Measurements from ENCODE around the gene MCOLN3. TPM values are rescaled to one million over a fixed set of nuclear protein-coding genes. Genes with fewer than 3 reads are reported as not detected.

Gene MCOLN3
- total and polyA plus RNA-seq, 2 experiments from 2014 or later = 3.5 to 4.4 TPM

- Histone ChIP-seq H3K4me3 (no peak overlapping the region), H2AFZ (no peak overlapping the region), H3K27me3 (ENCODE audit: insufficient read depth) (no peaks in the 10 kb centered on the region), H3K79me2 (replicated peaks; ENCODE audit: insufficient read depth) (no peaks in the 10 kb centered on the region), H3F3A (replicated peaks; ENCODE audit: low read depth) (no peaks in the 10 kb centered on the region), H3K4me1 (ENCODE audit: insufficient read depth) (no peaks in the 10 kb centered on the region), H3K4me2 (no peak overlapping the region), H4K20me1 (replicated peaks; ENCODE audit: insufficient read depth) (no peaks in the 10 kb centered on the region; the same call in 1 of the 2 replicates), H3K36me3 (ENCODE audit: insufficient read depth) (no peaks in the 10 kb centered on the region), H3K27ac (ENCODE audit: low read depth) (no peak overlapping the region), H3K9me2 (ENCODE audit: insufficient read depth) (no peaks in the 10 kb centered on the region)
- DNase-seq (ENCODE audit: low spot score) (no peak), ATAC-seq (no peak)
- H3K9me3 Mint-ChIP-seq = no peaks in the 10 kb centered on the region
- H3K36me3 Mint-ChIP-seq (ENCODE audit: low read depth) = no peaks in the 10 kb centered on the region
- no peak overlapping the region for H3K4me3 Mint-ChIP-seq
- peaks cover 2% of the 10 kb centered on the region for H3K27me3 Mint-ChIP-seq (ENCODE audit: insufficient read depth, low read depth, poor library complexity)
- H3K4me1 Mint-ChIP-seq = peaks cover 4% of the 10 kb centered on the region; the same call in 1 of the 3 replicates
- TF ChIP-seq JUNB (IDR thresholded peaks at IDR 0.05; ENCODE audit: unreplicated experiment) = no peak
- no peak overlapping the region for H3K27ac Mint-ChIP-seq
These were observed 76.3 kb downstream of the MCOLN3 start for GRCh38 chr1:84971957-84972356.

- Histone ChIP-seq H3K4me2 (no peak overlapping the region), H4K20me1 (replicated peaks; ENCODE audit: insufficient read depth) (no peaks in the 10 kb centered on the region; the same call in 1 of the 2 replicates), H3K79me2 (replicated peaks; ENCODE audit: insufficient read depth) (no peaks in the 10 kb centered on the region), H2AFZ (no peak overlapping the region), H3F3A (replicated peaks; ENCODE audit: low read depth) (no peaks in the 10 kb centered on the region), H3K4me3 (no peak overlapping the region), H3K4me1 (ENCODE audit: insufficient read depth) (no peaks in the 10 kb centered on the region), H3K36me3 (ENCODE audit: insufficient read depth) (no peaks in the 10 kb centered on the region), H3K9me2 (ENCODE audit: insufficient read depth) (no peaks in the 10 kb centered on the region), H3K27me3 (ENCODE audit: insufficient read depth) (no peaks in the 10 kb centered on the region), H3K27ac (ENCODE audit: low read depth) (no peak overlapping the region)
- DNase-seq (ENCODE audit: low spot score) = no peak
- peaks cover 5% of the 10 kb centered on the region; the same call in 2 of the 3 replicates for H3K36me3 Mint-ChIP-seq (ENCODE audit: low read depth)
- no peak for TF ChIP-seq EZH2 (IDR thresholded peaks at IDR 0.05; ENCODE audit: low read depth, unreplicated experiment)
- H3K27me3 Mint-ChIP-seq (ENCODE audit: insufficient read depth, low read depth, poor library complexity) = peaks cover 2% of the 10 kb centered on the region
- H3K4me3 Mint-ChIP-seq = no peak overlapping the region
- H3K9me3 Mint-ChIP-seq = peaks cover 4% of the 10 kb centered on the region; the same call in 2 of the 3 replicates
- H3K27ac Mint-ChIP-seq = no peak overlapping the region
- ATAC-seq = no peak
- peaks cover 4% of the 10 kb centered on the region; the same call in 1 of the 3 replicates for H3K4me1 Mint-ChIP-seq
These were observed 78.6 kb downstream of the MCOLN3 start for GRCh38 chr1:84969489-84970250.

GRCh38 chr1:84968865-84969264, 79.4 kb downstream of the MCOLN3 start:
- Histone ChIP-seq H3K4me3 (no peak overlapping the region), H3K4me1 (ENCODE audit: insufficient read depth) (no peaks in the 10 kb centered on the region), H3K9me2 (ENCODE audit: insufficient read depth) (no peaks in the 10 kb centered on the region), H3F3A (replicated peaks; ENCODE audit: low read depth) (no peaks in the 10 kb centered on the region), H3K36me3 (ENCODE audit: insufficient read depth) (no peaks in the 10 kb centered on the region), H3K27ac (ENCODE audit: low read depth) (no peak overlapping the region), H3K4me2 (no peak overlapping the region), H4K20me1 (replicated peaks; ENCODE audit: insufficient read depth) (no peaks in the 10 kb centered on the region; the same call in 1 of the 2 replicates), H3K79me2 (replicated peaks; ENCODE audit: insufficient read depth) (no peaks in the 10 kb centered on the region), H3K27me3 (ENCODE audit: insufficient read depth) (no peaks in the 10 kb centered on the region), H2AFZ (no peak overlapping the region)
- ATAC-seq = no peak
- H3K4me1 Mint-ChIP-seq = peaks cover 4% of the 10 kb centered on the region; the same call in 1 of the 3 replicates
- H3K4me3 Mint-ChIP-seq = no peak overlapping the region
- H3K9me3 Mint-ChIP-seq = peaks cover 7% of the 10 kb centered on the region; the same call in 2 of the 3 replicates
- no peak overlapping the region for H3K27ac Mint-ChIP-seq
- no peak for TF ChIP-seq CTCF (conservative IDR thresholded peaks at IDR 0.05; ENCODE audit: low read depth in 2 of 2)
- peaks cover 2% of the 10 kb centered on the region for H3K27me3 Mint-ChIP-seq (ENCODE audit: insufficient read depth, low read depth, poor library complexity)
- H3K36me3 Mint-ChIP-seq (ENCODE audit: low read depth) = peaks cover 5% of the 10 kb centered on the region; the same call in 2 of the 3 replicates
- no peak for DNase-seq (ENCODE audit: low spot score)
